ENCODE data around the gene GREB1.
A peak's percentile ranks its signal among the peaks of the same experiment; 100 is the strongest.

GREB1 gene

DNA sequence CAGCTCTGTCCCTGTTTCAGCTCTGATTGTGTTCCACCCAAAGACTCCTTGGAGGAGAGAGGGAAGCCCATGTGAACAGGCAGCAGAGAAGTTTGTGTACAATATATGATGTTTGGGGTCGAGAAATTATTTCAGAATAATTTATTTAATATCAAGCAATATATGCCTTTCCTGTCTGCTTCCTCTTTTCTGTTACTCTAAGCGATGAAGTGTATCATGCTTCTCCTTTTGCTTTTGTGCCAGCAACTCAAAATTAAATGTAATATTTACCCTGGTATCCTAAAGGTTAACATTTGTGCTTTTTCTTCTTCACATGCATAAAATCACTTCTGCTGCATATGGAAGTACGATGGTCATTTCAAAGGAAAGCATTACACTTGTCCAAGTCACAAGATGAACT lies 138.6 kb downstream of the GREB1 start:
- DNase-seq, result no peak

GRCh38 chr2:11674983-11675382 lies 141.1 kb downstream of the GREB1 start:
- no peak for DNase-seq

GRCh38 chr2:11675423-11676112 lies 141.7 kb downstream of the GREB1 start:
- DNase-seq, result no peak

GRCh38 chr2:11676640-11677039 lies 142.8 kb downstream of the GREB1 start:
- no peak for DNase-seq

GRCh38 chr2:11677136-11678055 lies 143.6 kb downstream of the GREB1 start:
- DNase-seq, result no peak

DNA sequence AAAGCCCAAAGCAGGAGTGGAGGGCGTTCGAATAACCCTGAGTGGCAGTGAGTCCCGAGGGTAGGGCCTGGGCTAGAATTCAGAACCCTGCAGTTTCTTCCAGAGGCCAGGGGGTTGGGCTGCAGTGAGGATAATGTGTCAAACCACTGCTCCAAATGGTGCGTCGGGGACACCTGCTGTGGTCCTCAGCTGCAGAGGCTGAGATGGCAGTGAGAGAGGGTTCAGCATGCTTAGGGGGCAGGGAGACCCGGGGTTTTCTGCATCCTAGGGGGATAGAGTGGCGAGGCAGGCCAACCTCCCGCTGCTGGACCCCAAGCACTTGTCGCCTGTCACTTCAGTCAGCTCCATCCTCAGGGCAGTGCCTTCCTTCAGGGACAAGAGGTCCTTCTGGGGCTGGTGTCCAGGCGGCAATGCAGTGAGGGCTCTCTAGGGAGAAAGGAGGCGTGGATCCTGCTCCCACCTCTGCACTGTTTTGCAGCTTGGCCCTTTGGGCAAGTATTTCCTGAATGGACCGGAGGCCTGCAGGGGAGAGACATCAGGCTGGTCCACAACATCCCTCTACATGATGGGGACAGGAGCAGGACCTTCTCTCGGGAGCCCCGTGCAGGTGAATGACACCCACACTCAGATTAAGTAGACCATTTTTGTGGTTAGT lies 144.6 kb downstream of the GREB1 start:
- DNase-seq, result no peak

DNA sequence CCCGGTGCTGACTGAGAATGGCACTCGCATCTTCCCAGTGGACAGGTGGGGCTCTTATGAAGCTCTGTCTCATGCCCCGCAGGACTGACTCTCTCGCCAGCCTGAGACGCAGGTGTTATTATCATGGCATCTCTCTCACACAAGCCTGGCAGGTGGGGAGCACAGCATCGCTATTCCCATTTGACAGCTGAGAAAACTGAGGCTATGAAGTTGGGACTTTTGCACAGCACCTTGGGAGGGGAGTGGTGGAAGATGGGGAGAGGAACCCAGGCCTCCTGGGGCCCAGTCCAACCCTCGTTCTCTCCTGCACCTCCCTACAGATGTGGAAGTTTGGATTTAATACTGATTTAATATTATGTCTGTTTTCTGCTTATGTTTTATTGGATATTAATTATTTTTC lies 145.2 kb downstream of the GREB1 start:
- DNase-seq, result no peak

DNA sequence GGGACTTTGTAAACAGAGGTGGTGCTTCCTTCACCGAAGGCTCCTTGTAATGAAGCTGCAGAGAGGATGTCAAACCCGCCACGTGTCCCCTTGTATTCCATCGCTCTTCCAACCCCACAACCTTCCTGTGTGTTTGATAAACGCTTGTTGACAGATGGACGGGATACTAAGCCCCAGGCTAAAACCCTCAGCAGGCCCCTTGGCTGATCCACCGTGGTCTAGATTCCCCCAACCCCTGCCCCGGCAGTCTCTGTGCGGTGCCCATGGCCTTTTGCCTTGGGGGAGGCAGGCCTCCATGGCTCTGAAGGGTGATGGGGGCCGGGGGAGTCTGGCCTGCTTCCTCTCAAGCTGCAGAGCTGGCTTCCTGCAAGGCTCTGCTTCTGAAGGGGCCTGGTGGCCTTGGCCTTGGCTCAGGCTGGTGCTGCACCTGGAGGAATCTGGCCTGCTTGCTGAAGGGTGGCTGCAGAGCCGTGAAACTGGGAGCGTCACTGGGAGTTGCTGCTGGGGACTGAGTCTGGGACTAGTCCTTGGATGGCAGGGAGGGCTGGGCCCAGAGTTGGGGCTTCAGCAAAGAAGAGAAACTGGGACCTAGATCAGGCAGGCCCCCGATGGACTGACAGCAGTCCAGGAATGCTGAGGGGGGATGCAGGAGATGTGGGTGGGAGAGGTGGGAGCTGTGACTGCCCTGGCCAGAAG lies 145.8 kb downstream of the GREB1 start:
- no peak for DNase-seq

- no peak for DNase-seq
Observed at GRCh38 chr2:11680182-11680900, 146.5 kb downstream of the GREB1 start.

GRCh38 chr2:11680901-11681721 lies 147.3 kb downstream of the GREB1 start:
- no peak for DNase-seq

DNA sequence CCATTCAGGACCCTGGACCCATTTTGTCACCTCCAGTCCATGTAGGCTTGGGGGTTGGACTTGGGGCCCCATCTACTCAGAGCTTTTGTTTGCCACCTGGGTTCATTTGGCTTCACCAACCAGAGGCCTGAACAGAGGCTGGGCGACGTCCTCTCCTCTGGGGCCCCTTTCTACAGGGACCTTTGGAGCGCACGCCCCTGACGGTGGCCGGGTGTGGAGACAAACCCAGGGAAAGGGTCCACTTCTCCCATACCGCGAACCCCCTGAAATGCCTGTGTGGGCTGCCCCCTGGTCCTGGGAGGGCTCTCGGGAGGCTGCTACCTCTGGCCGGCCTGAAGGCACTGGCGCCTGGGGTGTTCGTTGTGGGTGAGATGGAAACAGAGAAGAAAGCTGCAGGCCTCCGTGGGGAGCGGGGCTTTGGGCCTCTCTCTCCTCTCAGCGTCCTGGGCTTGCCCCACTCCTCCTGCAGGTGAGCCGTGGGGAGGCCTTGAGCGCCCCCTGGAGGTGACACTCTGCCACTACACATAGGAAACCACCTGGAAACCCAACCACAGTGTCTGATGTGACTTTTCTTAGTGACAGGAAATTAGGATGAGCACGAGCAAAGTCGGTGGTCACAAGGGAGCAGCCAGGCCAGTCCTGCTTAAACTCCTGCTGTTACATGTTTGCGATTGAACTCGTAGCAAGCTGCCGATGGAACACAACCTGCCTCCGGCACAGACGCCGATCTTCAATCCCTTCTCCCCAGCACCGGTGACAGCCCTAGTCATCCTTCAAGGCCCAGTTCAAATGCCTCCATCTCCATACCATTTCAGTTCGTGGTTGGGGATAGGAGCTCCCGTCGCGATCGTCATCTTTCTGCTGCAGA lies 148.1 kb downstream of the GREB1 start:
- peak; percentile 46 for DNase-seq

GRCh38 chr2:11682590-11682915 lies 148.7 kb downstream of the GREB1 start:
- no peak for DNase-seq

DNA sequence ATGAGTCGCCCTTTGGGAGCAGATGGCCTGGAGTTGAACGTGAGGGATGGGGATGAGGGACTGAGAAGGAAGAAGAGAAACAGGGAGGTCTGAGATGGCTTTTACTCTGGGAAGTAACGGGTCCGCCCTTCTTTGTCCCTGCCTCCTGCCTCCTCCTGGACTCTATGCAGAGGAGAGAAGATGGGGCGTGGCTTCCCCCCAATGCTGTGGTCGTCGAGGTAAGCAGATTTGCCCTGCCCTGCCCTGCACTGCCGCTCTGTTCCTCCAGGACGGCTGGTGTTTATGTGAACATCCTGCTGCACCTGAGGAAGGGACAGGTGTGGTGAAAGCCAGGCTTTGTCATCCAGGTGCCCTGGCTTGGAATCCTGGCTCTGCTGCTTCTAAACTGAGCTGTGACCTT lies 149.6 kb downstream of the GREB1 start:
- DNase-seq, result no peak

DNA sequence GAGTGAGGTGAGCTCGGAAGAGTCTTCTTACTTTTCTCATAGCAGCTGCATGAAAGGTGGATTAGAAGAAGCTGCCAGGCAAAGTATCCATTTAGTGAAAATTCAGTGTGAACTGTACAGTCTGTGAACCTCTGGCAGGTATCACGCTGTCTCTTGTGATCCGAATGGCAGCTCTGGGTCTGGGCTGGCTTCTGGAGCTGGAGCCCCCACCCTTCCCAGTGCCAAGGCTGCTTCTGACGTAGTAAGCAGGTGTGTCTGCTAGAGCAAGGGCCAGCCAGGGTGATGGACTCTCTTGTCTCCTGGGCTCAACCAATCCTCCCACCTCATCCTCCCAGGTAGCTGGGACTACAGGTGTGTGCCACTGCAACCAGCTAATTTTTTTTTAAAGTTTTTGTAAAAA lies 150.1 kb downstream of the GREB1 start:
- DNase-seq, result no peak

DNA sequence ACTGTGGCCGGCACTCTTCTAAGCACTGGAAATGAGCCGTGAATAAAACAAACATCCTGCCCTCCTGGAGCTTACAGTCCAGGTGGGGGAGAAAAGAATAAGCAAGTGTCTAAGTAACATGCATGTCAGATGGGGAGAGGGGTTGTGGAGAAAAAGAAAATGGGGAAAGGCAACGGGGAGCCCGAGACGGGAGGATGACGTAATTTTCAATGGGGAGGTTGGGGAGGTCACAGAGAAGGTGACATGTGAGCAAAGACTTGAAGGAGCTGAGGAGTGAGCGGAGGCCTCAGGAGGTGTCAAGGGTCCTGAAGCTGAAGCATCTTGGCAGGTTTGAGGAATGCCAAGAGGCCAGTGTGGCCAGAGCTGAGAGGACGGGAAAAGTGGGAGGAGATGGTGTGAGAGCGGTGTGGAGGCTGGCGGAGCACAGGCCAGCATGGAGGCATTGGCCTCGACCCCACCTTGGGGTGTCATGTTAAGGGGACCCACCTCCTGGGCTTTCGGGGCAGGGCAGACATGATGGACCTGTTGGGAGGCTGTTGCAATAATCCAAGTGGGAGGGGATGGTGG lies 151.1 kb downstream of the GREB1 start:
- DNase-seq, result no peak

DNA sequence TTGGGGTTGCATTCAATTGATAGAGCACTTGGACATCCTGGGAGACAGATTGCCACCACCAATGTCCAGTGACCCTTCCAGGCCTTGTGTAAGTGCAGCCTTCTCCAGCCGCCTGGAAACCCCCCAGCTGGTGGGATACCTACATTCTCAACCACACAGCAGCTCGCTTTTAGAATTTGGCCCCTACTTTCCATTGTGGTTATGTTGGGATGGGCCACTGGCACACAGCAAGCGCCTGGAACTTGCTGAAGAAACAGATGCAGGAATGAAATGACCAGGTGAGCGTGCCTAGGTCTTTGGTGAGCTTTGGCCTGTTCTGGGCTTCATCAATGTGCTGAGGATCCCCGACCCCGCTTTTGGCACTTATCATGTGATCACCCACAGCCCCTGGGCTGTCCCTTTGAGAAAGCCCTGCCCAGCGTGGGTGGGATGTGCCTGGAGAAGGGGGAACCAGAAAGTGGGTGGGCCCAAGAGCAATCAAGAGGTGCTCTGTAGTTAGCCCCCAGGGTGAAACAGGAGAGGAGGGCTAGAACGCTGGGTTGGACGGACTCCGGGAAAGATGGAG lies 152.1 kb downstream of the GREB1 start:
- DNase-seq, result no peak

- no peak for DNase-seq
Observed at GRCh38 chr2:11687736-11688135, 153.9 kb downstream of the GREB1 start.

GRCh38 chr2:11688222-11689069 lies 154.6 kb downstream of the GREB1 start:
- DNase-seq, result peak; percentile 42

DNA sequence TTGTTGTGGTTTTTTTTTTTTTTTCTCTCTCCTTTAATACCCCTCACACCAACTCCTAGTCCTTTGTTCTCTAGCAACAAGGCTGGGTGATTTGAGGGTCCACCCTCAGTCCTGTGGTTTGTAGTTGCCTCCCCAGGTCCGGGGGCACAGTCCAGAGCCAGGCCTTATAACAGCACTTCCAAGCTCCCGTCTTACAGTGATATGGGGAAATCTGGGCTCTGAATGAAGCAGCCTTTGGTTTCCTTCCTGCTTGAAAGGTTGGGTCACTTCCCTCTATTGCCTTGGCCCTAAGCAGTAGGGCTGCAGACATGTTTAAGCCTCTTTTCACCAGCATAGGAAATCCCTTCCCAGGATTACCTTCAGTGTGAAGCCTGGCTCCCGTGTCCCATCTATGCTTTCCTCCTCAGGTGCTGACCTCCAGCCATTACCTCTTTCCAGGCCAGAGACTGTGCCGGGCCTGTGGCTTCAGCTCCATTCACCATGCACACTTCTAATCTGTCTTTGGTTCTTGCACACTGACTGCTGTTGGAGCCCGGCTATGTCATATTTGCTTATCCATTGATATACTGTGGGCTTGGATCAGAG lies 157.3 kb downstream of the GREB1 start:
- DNase-seq, result no peak

Measured in NCI-H1436 (cell line).